BJ (cell line): ENCODE results near the gene ZNF467. TPM values are rescaled to one million over a fixed set of nuclear protein-coding genes. Genes with fewer than 3 reads are reported as not detected.

Experiments used
- CTCF ChIA-PET: fragments of 350-600 bp; formaldehyde crosslinking; extraction: SDS; loops from one replicate; lab custom pipeline; 2021; ENCODE audit warnings: antibody characterized with exemption, inconsistent platforms; lab: Yijun Ruan, JAX
- POLR2A ChIA-PET: fragments of 300-600 bp; sonication (Branson Sonifier 250); formaldehyde crosslinking; extraction: SDS; loops from one replicate; lab custom pipeline; 2021; ENCODE audit warnings: antibody characterized with exemption; lab: Charles Lee
- DNase-seq: peaks from one replicate; pipeline ENCODE4 v3.0.0-alpha.2; 2011; ENCODE audit warnings: low read depth
- H3K27me3 ChIP-seq: 2 replicates; pipeline ENCODE4 v1.6.0; 2011; ENCODE audit warnings: low read length; ENCODE audit not compliant: control insufficient read depth, insufficient read depth
- H3K36me3 ChIP-seq: 2 replicates; pipeline ENCODE4 v1.5.1; 2011; ENCODE audit warnings: low read length; ENCODE audit not compliant: control insufficient read depth, insufficient read depth
- H3K4me3 ChIP-seq: 2 replicates; pipeline ENCODE4 v1.5.1; 2011; ENCODE audit warnings: low read depth, mild to moderate bottlenecking, control low read depth, low read length
- polyA plus RNA-seq: library from polyadenylated mRNA; depleted of rRNA; stranded (reverse); fragments of >200 nt; gene quantifications from 2 replicates; pipeline ENCODE4 v1.2.3, GENCODE V29; 2011
- TF ChIP-seq, protein P1 (sequence below): IDR thresholded peaks from 2 replicates; pipeline ENCODE4 v1.5.1; 2011; ENCODE audit warnings: low read depth, mild to moderate bottlenecking, control low read depth, inconsistent platforms, low read length, moderate library complexity; ENCODE audit not compliant: insufficient read depth

The ZNF467 gene
- polyA plus RNA-seq, 1 experiment = 1.6 TPM

DNA sequence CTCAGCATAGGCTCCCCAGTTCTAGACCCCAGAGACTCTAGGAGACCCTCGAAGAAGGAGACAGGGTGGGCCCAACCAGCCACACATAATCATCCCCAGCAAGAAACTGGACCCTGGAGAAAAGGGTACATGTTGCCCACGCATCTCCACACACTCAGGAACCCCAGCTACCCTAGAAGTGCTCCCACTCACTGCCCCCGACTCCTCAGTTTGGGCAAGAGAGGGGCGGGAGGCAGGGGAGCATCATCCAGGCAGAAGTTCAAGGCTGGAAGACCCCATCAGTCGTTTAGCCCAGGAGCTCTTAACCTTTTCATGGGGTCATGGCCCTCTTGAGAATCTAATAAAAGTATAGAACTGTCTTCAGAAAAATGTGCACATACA lies 1.8 kb upstream of the ZNF467 start:
- ChIA-PET CTCF (interaction anchor here (2.1 kb wide), 1 partner anchor 10 kb away, joined by 4 read pairs; no protein-coding TSS in a partner anchor), POLR2A (no interaction called here)
- peaks cover 8% of the 10 kb centered on the region for H3K27me3 ChIP-seq

DNA sequence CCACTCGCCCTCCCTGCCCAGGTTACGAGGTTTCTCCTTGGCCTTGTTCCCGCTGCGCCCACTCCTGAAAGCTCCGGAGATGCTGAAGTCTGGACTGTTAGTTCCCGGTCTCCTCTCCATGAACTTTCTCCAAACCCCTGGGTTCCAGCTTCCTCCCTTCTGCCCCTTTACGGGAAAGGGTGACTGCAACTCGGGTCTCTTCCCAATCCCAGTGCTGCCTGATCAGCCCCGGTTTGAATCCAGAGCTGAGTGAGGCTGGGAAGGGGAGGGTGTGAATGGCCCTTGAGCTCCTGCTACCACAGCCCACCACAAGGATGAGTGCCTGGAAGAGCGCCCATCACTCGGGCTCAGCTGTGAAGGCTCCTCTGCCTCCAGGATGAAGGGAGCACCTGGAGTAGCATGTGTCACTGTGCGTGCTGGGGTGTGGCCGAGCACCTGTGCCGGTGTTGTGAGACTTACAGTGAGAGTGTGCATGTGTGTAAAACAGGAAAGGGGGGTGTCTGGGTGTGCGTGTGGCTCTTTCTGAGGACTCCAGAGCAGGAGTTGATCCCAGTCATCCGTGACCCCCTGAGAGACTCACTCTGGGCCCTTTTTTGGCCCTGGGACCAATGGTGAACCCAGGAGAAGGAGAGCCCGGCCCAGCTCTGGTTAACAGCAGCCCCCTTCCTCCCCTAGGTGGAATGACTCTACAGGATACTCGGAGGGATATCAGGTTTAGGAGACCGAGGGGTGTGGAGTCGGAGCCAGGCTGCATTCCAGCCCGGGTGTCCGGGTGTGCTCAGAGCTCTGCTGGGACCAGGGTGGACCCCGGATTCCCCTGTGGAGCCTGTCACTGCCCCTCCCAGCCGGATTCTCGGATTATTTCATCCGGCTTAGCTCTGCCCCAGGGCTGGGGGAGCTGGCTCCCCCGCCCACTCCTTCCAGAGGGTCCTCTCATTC lies 1.1 kb upstream of the ZNF467 start:
- ChIA-PET POLR2A (no interaction called here), CTCF (interaction anchor here (0.7 to 2.1 kb wide), 2 partner anchors 10 to 33 kb away, joined by 3 to 4 read pairs; no protein-coding TSS in a partner anchor)
- Histone ChIP-seq H3K4me3 (no peak overlapping the region), H3K36me3 (no peaks in the 10 kb centered on the region), H3K27me3 (peaks cover 11% of the 10 kb centered on the region)
- no peak for DNase-seq
- TF ChIP-seq, protein P1, sequence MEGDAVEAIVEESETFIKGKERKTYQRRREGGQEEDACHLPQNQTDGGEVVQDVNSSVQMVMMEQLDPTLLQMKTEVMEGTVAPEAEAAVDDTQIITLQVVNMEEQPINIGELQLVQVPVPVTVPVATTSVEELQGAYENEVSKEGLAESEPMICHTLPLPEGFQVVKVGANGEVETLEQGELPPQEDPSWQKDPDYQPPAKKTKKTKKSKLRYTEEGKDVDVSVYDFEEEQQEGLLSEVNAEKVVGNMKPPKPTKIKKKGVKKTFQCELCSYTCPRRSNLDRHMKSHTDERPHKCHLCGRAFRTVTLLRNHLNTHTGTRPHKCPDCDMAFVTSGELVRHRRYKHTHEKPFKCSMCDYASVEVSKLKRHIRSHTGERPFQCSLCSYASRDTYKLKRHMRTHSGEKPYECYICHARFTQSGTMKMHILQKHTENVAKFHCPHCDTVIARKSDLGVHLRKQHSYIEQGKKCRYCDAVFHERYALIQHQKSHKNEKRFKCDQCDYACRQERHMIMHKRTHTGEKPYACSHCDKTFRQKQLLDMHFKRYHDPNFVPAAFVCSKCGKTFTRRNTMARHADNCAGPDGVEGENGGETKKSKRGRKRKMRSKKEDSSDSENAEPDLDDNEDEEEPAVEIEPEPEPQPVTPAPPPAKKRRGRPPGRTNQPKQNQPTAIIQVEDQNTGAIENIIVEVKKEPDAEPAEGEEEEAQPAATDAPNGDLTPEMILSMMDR = no peak

More for the DNA sequence above, 1.8 kb upstream of the ZNF467 start:
- TF ChIP-seq, protein P1 = no peak
- no peaks in the 10 kb centered on the region for H3K36me3 ChIP-seq
- H3K4me3 ChIP-seq = no peak overlapping the region
- no peak for DNase-seq

DNA sequence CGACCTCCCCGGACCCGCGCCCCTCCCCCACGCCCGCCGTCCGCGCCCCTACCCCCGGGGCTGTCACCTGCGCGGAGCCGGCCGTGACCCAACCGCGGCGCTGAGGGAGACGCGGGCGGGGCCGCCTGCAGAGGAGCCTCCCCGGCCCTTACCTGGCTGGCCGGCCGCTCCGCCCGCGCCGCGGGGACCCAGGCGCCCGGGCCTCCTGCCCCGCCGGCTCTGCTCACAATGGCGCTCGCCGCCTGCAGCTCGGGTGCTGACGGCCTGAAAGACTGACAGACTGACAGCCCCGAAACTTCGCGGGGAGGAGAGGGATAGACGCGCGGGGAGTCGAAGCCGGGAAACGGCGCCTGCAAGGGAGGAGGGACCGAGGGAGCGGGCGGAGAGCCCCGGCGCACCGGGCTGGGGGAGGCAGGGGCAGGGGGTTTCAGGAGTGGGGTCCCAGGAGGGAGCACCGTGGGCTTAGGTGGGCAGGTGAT lies 393 bp downstream of the ZNF467 start:
- ChIA-PET CTCF (no interaction called here), POLR2A (no interaction called here)
- Histone ChIP-seq H3K27me3 (peaks cover 15% of the 10 kb centered on the region), H3K4me3 (peak overlapping the region; percentile 55), H3K36me3 (no peaks in the 10 kb centered on the region)
- TF ChIP-seq, protein P1 = no peak
- DNase-seq = no peak

DNA sequence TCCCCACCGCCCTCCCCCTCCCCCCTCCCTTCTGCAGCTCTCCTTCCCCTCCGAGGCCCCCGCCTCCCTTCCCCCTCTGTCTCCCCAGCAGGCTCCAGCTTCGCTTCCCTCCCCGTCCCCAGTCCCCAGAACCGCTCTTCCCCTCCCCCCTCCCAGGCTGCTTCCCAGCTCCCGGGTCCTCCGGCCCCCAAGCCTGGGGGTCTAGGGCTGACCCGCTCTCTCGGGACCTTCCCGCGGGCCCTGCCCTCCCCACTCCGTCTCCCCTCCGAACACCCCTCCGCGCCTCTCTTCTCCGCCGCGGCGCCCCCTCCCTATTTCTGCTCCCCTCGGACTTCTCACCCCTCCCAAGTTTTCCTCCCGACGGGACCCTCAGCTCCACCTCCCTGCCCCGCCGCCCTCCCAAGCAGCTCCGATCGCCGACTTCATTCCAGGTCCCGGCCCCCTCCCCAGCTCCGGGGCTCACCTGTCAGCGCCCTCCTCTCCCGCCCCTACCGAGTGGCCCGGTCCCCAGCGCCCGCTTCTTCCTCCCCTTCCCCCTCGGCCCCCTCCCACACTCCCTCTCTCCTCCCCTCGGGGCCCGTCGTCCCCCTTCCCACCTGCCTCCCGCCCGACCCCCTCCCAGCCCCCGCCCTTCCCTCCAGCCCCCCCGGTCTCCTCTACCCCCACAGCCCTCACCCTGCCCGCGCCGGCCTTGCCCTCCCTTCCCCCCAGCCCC lies 990 bp downstream of the ZNF467 start:
- ChIA-PET CTCF (no interaction called here), POLR2A (no interaction called here)
- Histone ChIP-seq H3K27me3 (peaks cover 17% of the 10 kb centered on the region), H3K36me3 (no peaks in the 10 kb centered on the region), H3K4me3 (peak overlapping the region; percentile 55)
- no peak for DNase-seq
- TF ChIP-seq, protein P1 = no peak

DNA sequence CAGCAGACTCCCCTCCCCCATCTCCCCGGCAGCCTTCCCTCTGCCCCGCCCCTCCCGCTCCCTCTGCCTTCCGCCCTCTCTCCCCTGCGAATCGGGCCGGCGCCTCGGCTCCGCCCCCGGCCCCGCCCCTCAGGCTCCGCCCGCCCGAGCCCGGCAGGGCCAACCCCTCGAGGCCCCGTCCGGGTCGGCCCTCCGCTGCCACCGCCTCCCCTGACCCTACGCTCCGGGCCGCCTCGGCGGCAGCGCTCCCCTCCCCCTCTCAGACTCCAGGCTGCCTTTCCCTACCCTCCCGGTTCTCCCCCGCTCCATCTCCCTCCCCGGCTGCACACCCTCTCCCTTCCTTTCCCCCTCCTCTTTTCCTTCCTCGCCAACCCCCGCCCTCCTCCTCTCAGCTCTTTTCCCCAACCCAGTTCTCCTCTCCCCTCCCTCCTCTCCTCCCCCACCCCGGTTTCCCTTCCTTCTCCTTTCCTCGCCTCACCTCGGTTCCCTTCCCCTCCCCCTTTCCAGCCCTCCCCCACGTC lies 1.6 kb downstream of the ZNF467 start:
- Histone ChIP-seq H3K27me3 (peaks cover 20% of the 10 kb centered on the region), H3K36me3 (no peaks in the 10 kb centered on the region), H3K4me3 (peak overlapping the region; percentile 55)
- peak; percentile 17 for DNase-seq
- ChIA-PET CTCF (no interaction called here), POLR2A (no interaction called here)
- TF ChIP-seq, protein P1 = no peak
